ENCODE measurements around the gene C16orf86.
A peak's percentile ranks its signal among the peaks of the same experiment; 100 is the strongest.
"Not testable (repeated sequence)": the region's sequence is repeated elsewhere in the genome, so short reads cannot be mapped to it uniquely, and the experiment has no call there.

The C16orf86 gene

DNA sequence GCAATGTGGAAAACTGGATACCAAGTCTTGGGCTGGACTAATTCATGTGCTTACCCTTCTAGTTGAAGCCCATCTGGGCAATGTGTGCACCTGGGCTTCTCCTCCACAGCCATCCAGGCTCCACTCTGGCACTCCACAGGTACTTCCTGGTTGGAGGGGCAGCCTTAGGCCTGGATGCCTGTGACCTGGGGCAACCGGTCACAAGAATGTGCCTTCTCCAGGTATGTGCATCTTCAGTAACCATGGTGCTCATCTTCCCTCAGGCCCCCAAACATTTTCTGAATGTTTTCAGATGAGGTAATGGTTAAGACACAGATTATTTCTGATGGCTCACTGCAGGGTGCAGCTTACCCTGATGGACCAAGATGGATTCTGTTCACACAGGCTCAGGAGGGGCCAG lies 11.1 kb downstream of the C16orf86 start:
- DNase-seq: no peak
- TF ChIP-seq POLR2A (IDR thresholded peaks at IDR 0.05; ENCODE audit: low read length) (no peak), GATA1 (IDR thresholded peaks at IDR 0.05; ENCODE audit: low read depth, low read length) (no peak)

DNA sequence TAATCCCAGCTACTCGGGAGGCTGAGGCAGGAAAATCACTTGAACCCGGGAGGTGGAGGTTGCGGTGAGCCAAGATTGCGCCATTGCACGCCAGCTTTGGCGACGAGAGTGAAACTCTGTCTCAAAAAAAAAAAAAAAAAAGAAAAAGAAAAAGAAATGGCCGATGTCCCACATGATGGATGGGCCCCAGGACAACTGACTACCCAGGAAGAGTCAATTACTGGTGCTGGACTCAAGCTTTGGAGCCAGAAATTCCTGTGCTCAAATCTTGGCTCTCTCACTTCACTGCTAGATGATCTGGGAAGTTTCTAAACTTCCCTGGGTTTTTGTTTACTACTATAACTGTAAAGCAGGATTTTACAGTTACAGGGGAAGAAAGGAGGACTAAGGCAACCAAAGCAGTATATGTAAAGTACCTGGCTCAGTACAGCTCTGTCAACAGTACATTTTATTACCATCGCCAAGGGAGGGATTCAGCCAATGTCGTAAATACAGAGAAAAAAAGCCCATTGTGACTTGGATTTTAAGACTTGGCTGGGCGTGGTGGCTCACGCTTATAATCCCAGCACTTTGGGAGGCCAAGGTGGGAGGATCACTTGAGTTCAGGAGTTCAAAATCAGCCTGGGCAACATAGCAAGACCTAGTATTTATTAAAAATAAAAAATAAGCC lies 11.9 kb downstream of the C16orf86 start:
- TF ChIP-seq POLR2A (IDR thresholded peaks at IDR 0.05; ENCODE audit: low read length) (no peak), GATA1 (IDR thresholded peaks at IDR 0.05; ENCODE audit: low read depth, low read length) (no peak)
- DNase-seq: no peak

DNA sequence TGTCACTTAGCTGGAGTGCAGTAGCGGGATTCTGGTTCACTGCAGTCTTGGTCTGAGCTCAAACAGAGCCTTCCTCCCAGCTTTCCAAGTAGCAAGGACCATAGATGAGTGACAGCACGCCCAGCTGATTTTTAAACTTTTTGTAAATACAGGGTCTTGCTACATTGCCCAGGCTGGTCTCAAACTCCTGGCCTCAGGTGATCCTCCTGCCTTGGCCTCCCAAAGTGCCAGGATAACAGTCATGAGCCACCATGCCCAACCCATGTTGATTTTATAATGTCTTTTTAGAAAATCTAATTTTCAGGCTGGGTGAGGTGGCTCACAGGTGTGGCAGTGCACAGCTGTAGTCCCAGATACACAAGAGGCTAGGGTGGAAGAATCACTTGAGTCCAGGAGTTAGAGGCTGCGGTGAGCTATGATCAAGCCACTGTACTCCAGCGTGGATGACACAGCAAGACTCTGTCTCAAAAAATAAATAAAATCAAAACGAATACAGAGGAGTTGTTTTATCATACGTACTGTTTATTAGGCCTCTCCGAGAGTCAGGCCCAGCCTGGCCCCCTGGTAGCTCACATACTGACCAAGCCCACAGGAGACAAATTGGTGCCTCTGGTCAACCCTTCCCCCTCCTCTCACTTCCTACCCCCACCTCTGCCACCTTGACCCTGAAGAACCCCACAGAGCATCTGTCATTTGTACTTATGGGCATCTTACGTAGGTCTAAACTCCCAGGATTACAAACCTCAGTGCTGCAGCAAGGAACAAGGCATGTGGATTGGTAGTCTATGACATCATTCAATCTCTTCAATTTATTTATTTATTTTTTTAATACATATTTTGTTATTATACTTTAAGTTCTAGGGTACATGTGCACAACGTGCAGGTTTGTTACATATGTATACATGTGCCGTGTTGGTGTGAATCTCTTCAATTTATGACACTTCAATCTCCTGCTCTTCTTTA lies 13.6 kb downstream of the C16orf86 start:
- DNase-seq: no peak
- TF ChIP-seq GATA1 (IDR thresholded peaks at IDR 0.05; ENCODE audit: low read depth, low read length) (no peak), POLR2A (IDR thresholded peaks at IDR 0.05; ENCODE audit: low read length) (no peak)

DNA sequence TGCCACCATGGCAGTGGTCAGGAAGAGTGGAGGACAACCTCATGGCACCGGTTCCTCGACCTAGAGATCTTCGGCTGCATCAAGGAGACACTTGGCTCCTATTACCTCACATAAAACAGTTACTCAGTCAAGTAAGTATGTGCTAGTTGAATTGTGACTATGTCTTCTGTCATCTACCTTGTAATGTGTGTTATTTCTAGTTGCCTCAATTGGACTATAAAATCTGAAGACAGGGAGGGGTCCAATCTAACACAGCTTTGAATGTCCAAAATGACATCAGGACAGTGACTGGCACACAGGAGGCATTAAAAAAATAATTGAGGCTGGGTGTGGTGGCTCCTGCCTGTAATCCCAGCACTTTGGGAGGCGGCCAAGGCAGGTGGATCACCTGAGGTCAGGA lies 17.2 kb downstream of the C16orf86 start:
- DNase-seq: no peak
- TF ChIP-seq GATA1 (IDR thresholded peaks at IDR 0.05; ENCODE audit: low read depth, low read length): no peak
- TF ChIP-seq POLR2A (IDR thresholded peaks at IDR 0.05; ENCODE audit: low read length): no peak

DNA sequence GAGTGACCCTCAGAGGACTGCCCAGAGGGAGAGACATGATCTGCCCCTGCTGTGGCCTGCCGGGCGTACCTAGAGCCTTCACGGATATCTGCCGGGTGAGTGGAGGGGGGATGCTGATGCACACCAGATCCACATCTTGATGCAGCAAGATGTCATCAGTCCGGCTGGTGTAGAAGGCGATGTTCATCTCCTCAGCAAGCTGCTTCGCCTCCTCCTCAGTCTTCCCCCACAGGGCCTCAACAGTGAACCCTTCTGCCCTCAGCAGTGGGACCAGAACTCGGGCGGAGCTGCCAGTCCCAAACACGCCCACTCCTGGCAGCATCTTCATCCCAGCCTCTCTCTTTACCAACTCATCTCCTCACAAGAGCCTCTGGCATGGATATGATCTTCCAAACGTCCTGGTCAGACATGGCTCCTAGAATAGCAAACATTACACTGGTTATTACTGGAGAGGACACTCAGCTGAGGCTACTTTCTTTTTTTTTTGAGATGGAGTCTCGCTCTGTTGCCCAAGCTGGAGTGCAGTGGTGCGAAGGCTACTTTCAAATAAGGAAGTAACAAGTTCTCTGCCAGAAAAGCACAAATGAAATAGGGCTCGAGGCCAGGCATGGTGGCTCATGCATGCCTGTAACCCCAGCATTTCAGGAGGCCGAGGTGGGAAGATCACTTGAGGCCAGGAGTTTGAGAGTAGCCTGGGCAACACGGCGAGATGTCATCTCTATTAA lies 18.9 kb downstream of the C16orf86 start:
- no peak for DNase-seq
- TF ChIP-seq GATA1 (IDR thresholded peaks at IDR 0.05; ENCODE audit: low read depth, low read length) (no peak), POLR2A (IDR thresholded peaks at IDR 0.05; ENCODE audit: low read length) (no peak)

DNA sequence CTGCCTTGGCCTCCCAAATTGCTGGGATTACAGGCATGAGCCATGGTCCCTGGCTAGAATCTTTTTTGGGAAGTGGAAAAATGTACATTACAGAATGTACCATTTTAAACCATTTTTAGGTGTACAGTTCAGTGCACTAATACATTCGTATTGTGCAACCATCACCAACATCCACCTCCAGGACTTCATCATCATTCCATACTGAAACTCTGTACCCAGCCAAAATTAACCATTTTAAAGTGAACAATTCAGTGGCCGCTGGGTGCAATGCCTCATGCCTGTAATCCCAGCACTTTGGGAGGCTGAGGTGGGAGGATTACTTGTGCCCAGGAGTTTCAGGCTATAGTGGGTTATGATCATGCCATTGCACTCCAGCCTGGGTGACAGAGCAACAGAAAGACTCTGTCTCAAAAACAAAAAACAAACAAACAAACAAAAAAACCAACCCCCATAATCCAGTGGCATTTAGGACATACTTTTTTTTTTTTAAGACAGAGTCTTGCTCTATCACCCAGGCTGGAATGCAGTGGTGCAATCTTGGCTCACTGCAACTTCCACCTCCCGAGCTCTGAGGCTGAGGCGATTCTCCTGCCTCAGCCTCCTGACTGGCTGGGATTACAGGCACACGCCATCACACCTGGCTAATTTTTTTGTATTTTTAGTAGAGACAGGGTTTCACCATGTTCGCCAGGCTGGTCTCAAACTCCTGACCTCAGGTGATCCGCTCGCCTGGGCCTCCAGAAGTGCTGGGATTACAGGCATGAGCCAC lies 27.1 kb downstream of the C16orf86 start:
- not testable (repeated sequence) for DNase-seq

DNA sequence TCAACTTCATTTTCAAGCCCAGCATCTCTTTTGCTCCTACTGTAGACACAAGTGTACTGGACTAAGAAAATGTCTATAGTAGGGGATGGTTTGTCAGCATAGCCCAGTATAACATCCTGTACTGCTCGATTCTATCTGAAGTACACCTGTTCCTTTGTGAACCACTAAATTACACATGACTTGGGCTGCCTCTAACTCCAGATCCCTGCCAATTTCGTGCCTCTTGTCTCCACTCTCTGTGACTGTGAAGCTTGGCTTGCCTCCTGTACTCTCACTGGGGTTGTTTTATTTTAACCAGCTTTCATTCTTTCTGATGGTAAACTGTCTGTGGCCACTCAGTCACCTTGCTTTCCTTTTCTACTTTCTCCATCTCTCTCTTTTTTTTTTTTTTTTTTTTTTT lies 28.0 kb downstream of the C16orf86 start:
- no peak for TF ChIP-seq POLR2A (IDR thresholded peaks at IDR 0.05; ENCODE audit: low read length)
- no peak for TF ChIP-seq GATA1 (IDR thresholded peaks at IDR 0.05; ENCODE audit: low read depth, low read length)
- no peak for DNase-seq

DNA sequence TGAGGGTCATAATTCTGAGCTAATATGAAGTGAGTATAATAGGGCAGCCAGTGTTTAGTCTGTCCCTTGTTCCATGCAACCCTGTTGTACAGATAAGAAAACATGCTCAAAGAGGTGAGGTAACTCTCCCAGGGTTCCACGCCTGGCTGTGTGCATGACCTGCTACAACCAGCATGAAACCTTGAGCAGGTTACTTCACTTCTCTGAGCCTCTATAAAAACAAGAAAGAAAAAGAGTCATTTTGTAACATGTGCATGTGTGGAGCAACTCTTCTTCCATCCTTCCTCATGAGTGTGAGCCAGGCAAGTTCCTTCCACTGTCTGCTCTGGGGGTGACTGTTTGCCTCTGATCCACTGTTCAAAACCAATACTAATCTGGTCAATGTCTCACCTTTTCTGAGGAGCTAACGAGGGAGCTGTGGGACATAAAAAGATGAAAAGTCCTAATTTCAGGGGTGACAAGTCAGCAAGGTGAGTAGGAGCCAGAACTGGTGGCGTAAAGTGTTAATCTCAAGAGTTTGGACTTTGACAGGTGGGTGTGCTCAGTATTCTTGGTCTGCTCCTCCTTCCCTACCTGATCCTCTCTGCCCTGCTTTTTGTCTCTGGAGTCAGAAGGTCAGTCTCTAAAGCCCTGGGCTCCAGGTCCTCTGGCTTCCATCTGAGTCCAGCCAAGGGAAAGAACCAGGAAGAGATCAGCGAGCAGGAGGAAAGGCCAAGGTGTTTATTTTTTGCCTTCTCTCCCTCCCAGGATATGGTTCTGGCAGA lies 31.0 kb downstream of the C16orf86 start:
- DNase-seq: no peak
- TF ChIP-seq POLR2A (IDR thresholded peaks at IDR 0.05; ENCODE audit: low read length) (no peak), GATA1 (IDR thresholded peaks at IDR 0.05; ENCODE audit: low read depth, low read length) (no peak)

DNA sequence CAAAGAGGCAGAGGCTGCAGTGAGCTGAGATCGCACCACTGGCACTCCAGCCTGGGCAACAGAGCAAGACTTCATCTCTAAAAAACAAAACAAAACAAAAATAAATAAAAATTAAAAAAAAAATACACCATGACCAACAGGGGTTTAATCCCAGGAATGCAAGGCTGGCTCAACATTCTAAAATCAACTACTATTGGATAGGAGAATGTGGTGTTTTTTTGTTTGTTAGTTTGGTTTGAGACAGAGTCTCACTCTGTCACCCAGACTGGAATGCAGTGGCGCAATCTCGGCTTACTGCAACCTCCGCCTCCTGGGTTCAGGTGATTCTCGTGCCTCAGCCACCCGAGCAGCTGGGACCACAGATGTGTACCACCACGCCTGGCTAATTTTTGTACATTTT lies 32.7 kb downstream of the C16orf86 start:
- TF ChIP-seq GATA1 (IDR thresholded peaks at IDR 0.05; ENCODE audit: low read depth, low read length): no peak
- TF ChIP-seq POLR2A (IDR thresholded peaks at IDR 0.05; ENCODE audit: low read length): no peak
- DNase-seq: peak in 1 of 2 experiments; percentile 17

DNA sequence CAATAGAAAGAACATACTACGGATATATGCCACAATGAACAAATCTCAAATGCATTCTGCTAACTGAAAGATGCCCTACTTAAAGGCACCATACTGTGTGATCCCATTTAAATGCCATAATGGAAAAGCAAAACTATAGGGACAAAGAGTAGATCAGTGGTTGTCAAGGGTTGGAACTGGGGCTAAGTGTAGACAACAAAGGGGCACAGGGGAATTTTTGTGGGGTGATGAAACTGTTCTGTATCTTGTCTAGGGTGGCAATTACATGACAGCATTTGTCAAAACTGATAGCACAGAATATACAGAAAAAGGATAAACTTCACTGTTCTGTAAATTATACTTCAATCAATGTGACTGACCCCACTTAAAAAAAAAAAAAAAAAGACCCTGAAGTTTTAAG lies 34.8 kb downstream of the C16orf86 start:
- TF ChIP-seq GATA1 (IDR thresholded peaks at IDR 0.05; ENCODE audit: low read depth, low read length): no peak
- TF ChIP-seq POLR2A (IDR thresholded peaks at IDR 0.05; ENCODE audit: low read length): no peak
- no peak for DNase-seq

DNA sequence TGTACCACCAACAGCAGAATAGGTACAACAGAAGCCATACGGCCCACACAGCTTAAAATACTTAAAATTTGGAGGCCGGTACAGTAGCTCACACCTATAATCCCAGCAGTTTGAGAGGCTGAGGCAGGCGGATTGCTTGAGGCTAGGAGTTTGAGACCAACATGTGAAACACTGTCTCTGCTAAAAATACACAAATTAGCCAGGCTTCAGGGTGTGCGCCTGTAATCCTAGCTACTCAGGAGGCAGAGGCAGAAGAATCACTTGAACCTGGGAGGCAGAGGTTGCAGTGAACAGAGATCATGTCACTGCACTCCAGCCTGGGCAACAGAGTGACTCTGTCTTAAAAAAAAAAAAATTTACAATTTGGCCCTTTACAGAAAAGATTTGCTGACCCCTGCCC lies 35.5 kb downstream of the C16orf86 start:
- TF ChIP-seq POLR2A (IDR thresholded peaks at IDR 0.05; ENCODE audit: low read length) (no peak), GATA1 (IDR thresholded peaks at IDR 0.05; ENCODE audit: low read depth, low read length) (no peak)
- DNase-seq: no peak

DNA sequence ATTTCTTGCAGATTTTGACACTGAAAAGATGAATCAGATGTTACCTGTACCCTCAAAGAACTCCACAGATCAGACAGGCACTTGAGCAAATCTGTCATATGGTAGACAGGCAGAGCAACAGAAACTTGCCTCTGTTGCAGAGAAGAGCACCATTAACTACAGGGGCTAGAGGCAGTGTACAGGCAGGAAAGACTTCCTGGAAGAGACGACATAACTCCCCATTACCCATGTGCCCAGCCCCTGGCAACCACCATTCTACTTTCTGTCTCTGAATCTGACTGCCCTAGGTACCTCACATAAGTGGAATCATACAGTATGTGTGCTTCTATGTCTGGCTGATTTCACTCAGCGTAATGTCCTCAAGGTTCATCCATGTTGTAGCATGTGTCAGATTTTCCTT lies 37.0 kb downstream of the C16orf86 start:
- no peak for TF ChIP-seq GATA1 (IDR thresholded peaks at IDR 0.05; ENCODE audit: low read depth, low read length)
- TF ChIP-seq POLR2A (IDR thresholded peaks at IDR 0.05; ENCODE audit: low read length): no peak
- no peak for DNase-seq

DNA sequence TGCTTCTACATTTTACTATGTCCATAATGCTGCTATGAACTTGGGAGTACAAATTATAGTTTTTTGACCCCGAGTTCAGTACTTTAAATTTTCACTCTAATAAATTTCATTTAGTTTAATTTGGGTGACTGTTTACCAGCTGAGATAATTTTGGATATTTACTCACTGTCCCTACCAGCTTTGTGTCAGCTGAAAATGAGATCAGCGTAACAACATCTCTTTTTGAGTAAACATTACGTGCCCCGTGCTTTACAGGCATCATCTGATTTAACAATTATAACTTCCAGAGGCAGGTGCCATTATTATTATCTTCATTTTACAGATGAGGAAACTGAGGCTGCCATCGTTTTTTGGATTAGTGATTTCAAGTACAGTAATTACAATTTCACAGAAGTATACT lies 37.5 kb downstream of the C16orf86 start:
- no peak for DNase-seq
- TF ChIP-seq GATA1 (IDR thresholded peaks at IDR 0.05; ENCODE audit: low read depth, low read length): no peak
- TF ChIP-seq POLR2A (IDR thresholded peaks at IDR 0.05; ENCODE audit: low read length): no peak

All from erythroblast (primary cell).